Transverse colon (tissue), 4 donors: ENCODE results near the gene WWOX. TPM values are rescaled to one million over a fixed set of nuclear protein-coding genes. Genes with fewer than 3 reads are reported as not detected.

ENCODE experiments used
- DNase-seq: peaks from one replicate; pipeline ENCODE4 v3.0.0-alpha.2; 2019
- H3K27ac ChIP-seq, 4 donors: fragments of 200-600 bp; sonication (generic); 2 replicates each; pipeline ENCODE4 v1.5.1; 2016 to 2018; ENCODE audit warnings: inconsistent platforms in 4 of 4
- H3K27me3 ChIP-seq: fragments of 200-600 bp; sonication (generic); 2 replicates; pipeline ENCODE4 v1.5.1; 2017; ENCODE audit warnings: inconsistent platforms
- H3K36me3 ChIP-seq, 4 donors: fragments of 200-600 bp; sonication (generic); 2 replicates each; pipeline ENCODE4 v1.5.1; 2017 to 2019; ENCODE audit warnings: inconsistent platforms in 4 of 4
- H3K4me1 ChIP-seq, 4 donors: fragments of 200-600 bp; sonication (generic); 2 replicates each; pipeline ENCODE4 v1.5.1; 2017 to 2020; ENCODE audit warnings: inconsistent platforms in 4 of 4
- H3K4me3 ChIP-seq, 4 donors: fragments of 200-600 bp; sonication (generic); 1 replicate in 1 of 4; 2 replicates in 3 of 4; pipeline versions ENCODE4 v1.5.1 to v1.6.1; 2017 to 2019; ENCODE audit warnings: inconsistent platforms in 4 of 4
- H3K9me3 ChIP-seq, 2 donors: fragments of 200-600 bp; sonication (generic); 2 replicates each; pipeline ENCODE4 v1.5.1; 2017 to 2019; ENCODE audit warnings: inconsistent platforms in 2 of 2
- CTCF ChIP-seq, 5 experiments: fragments of 200-600 bp in 3 of 5; fragments of 450-650 bp in 2 of 5; sonication (generic) in 3 of 5; IDR thresholded peaks; 1 replicate in 2 of 5; 2 replicates in 3 of 5; pipeline ENCODE4 v1.5.1; 2016 to 2017; ENCODE audit warnings: antibody characterized with exemption in 5 of 5, inconsistent platforms in 3 of 5, mild to moderate bottlenecking in 2 of 5, moderate library complexity in 1 of 5
- EP300 ChIP-seq: sonication (generic); formaldehyde crosslinking; IDR thresholded peaks from one replicate; pipeline ENCODE4 v1.6.1; 2017; ENCODE audit warnings: antibody characterized with exemption, low read depth
- POLR2A ChIP-seq: fragments of 450-650 bp; IDR thresholded peaks from one replicate; pipeline ENCODE4 v1.6.1; 2016; ENCODE audit warnings: antibody characterized with exemption, mild to moderate bottlenecking, moderate library complexity
- POLR2AphosphoS5 ChIP-seq, 3 donors: sonication (generic); formaldehyde crosslinking; IDR thresholded peaks; one replicate each; pipeline ENCODE4 v1.6.1; 2016; ENCODE audit warnings: antibody characterized with exemption in 3 of 3
- WGBS, 2 donors: methylation state at CpG; one replicate each; pipeline ENCODE4 v1.1.5; 2018; ENCODE audit warnings: low coverage in 1 of 2; 5-methylcytosine and 5-hydroxymethylcytosine counted together
- in situ Hi-C, 4 donors: fragments of 200-750 bp; cut with MboI; loops; one replicate each; pipeline versions ENCODE4 v1.15.0 to v1.15.1; 2017; ENCODE audit warnings: low sequenced_read_pairs in 3 of 4, low pct_ligation_motif_present in 1 of 4, low pct_unique_long_range_greater_than_20kb in 1 of 4
- intact Hi-C: fragments of 100-400 bp; cut with DNase I; formaldehyde crosslinking; loops from one replicate; pipeline ENCODE4 v1.15.1; 2023; ENCODE audit warnings: low total_unique reads
- total RNA-seq, 4 donors: library from RNA; depleted of rRNA; stranded (reverse); fragments of >200 nt; gene quantifications; one replicate each; pipeline ENCODE4 v1.1.0, GENCODE V29; 2016

Gene WWOX
- total RNA-seq, 4 donors from 2014 or later = 11.2 to 53.8 (median 24.8) TPM

- TF ChIP-seq POLR2A (no peak), EP300 (no peak), POLR2AphosphoS5 (IDR thresholded peaks at IDR 0.05) (no peak), CTCF (IDR thresholded peaks at IDR 0.05) (no peak)
- no peak for DNase-seq
- no peaks in the 10 kb centered on the region for H3K4me1 ChIP-seq
- no peaks in the 10 kb centered on the region for H3K36me3 ChIP-seq
- H3K9me3 ChIP-seq = no peaks in the 10 kb centered on the region
- intact Hi-C loops (no loop called here), in situ Hi-C loops (no loop called here)
- no peak overlapping the region for H3K4me3 ChIP-seq
- no peak overlapping the region for H3K27ac ChIP-seq
- H3K27me3 ChIP-seq = no peaks in the 10 kb centered on the region
- WGBS, 2 donors = 77 to 90% methylated on average over 4 of the region's 4 CpGs
These were observed 1084.1 kb downstream of the WWOX start for GRCh38 chr16:79183571-79183970.

GRCh38 chr16:79184464-79185030, 1085.1 kb downstream of the WWOX start:
- intact Hi-C loops = no loop called here
- WGBS, 2 donors = 63 to 77% methylated on average over 2 of the region's 2 CpGs

GRCh38 chr16:79185711-79186110, 1086.3 kb downstream of the WWOX start:
- in situ Hi-C loops = no loop called here
- WGBS, 2 donors = 78 to 86% methylated on average over 4 of the region's 4 CpGs

More at GRCh38 chr16:79184464-79185030, 1085.1 kb downstream of the WWOX start:
- Histone ChIP-seq H3K4me1 (no peaks in the 10 kb centered on the region), H3K9me3 (no peaks in the 10 kb centered on the region), H3K27me3 (no peaks in the 10 kb centered on the region), H3K4me3 (no peak overlapping the region), H3K27ac (no peak overlapping the region), H3K36me3 (no peaks in the 10 kb centered on the region)
- in situ Hi-C loops = no loop called here
- no peak for DNase-seq
- TF ChIP-seq POLR2AphosphoS5 (IDR thresholded peaks at IDR 0.05) (no peak), POLR2A (no peak), CTCF (IDR thresholded peaks at IDR 0.05) (no peak), EP300 (no peak)

GRCh38 chr16:79186196-79186595, 1086.7 kb downstream of the WWOX start:
- Histone ChIP-seq H3K4me1 (no peaks in the 10 kb centered on the region), H3K9me3 (no peaks in the 10 kb centered on the region), H3K36me3 (no peaks in the 10 kb centered on the region), H3K27ac (no peak overlapping the region), H3K27me3 (no peaks in the 10 kb centered on the region), H3K4me3 (no peak overlapping the region)
- no peak for TF ChIP-seq EP300
- DNase-seq = no peak
- WGBS, 2 donors = 85 to 92% methylated on average over 2 to 6 of the region's 6 CpGs
- intact Hi-C loops = no loop called here
- in situ Hi-C loops = no loop called here

More at GRCh38 chr16:79185711-79186110, 1086.3 kb downstream of the WWOX start:
- Histone ChIP-seq H3K4me3 (no peak overlapping the region), H3K4me1 (no peaks in the 10 kb centered on the region), H3K9me3 (no peaks in the 10 kb centered on the region), H3K27me3 (no peaks in the 10 kb centered on the region), H3K27ac (no peak overlapping the region), H3K36me3 (no peaks in the 10 kb centered on the region)
- TF ChIP-seq POLR2A (no peak), CTCF (IDR thresholded peaks at IDR 0.05) (no peak), POLR2AphosphoS5 (IDR thresholded peaks at IDR 0.05) (no peak), EP300 (no peak)
- no peak for DNase-seq
- intact Hi-C loops = no loop called here
